CD4-positive, alpha-beta T cell treated with Interleukin-21 for 1 hour (primary cell): ENCODE results near the gene COPZ1.

ENCODE experiments used
- DNase-seq: peaks from one replicate; pipeline ENCODE4 v3.0.0-alpha.2; 2020

COPZ1 gene

GRCh38 chr12:54398995-54399793 lies 74.3 kb downstream of the COPZ1 start:
- peak; percentile 89 for DNase-seq

- no peak for DNase-seq
Measured at GRCh38 chr12:54401119-54401518, 76.2 kb downstream of the COPZ1 start.
